Kidney (tissue), 14 donors: ENCODE measurements around the gene ACOT9. TPM values are rescaled to one million over a fixed set of nuclear protein-coding genes. Genes with fewer than 3 reads are reported as not detected.
A peak's percentile ranks its signal among the peaks of the same experiment; 100 is the strongest.
"Not testable (repeated sequence)": the region's sequence is repeated elsewhere in the genome, so short reads cannot be mapped to it uniquely, and the experiment has no call there.

Experiments
- DNase-seq, 5 donors: peaks; one replicate each; pipeline ENCODE4 v3.0.0-alpha.2; 2013 to 2020
- FAIRE-seq: peaks from 2 replicates; lab custom pipeline; 2012; peaks lifted over from hg19 to GRCh38; lab: Jason Lieb, UNC
- H3K27ac ChIP-seq, 2 donors: one replicate each; pipeline ENCODE4 v1.7.0; 2013; ENCODE audit warnings: low read depth in 2 of 2, low read length in 2 of 2, inconsistent platforms in 1 of 2
- H3K27me3 ChIP-seq: one replicate; pipeline ENCODE4 v1.7.1; 2013; ENCODE audit warnings: low read length, inconsistent platforms; ENCODE audit not compliant: control insufficient read depth, insufficient read depth
- H3K36me3 ChIP-seq, 3 donors: one replicate each; pipeline versions ENCODE4 v1.7.0 to v1.7.1; 2013; ENCODE audit warnings: low read length in 3 of 3, control low read depth in 1 of 3, inconsistent platforms in 1 of 3; ENCODE audit not compliant: insufficient read depth in 3 of 3, control insufficient read depth in 2 of 3
- H3K4me1 ChIP-seq, 3 donors: one replicate each; pipeline versions ENCODE4 v1.7.0 to v1.7.1; 2013; ENCODE audit warnings: low read length in 3 of 3, inconsistent platforms in 1 of 3, low read depth in 1 of 3; ENCODE audit not compliant: control insufficient read depth in 2 of 3, insufficient read depth in 2 of 3
- H3K4me3 ChIP-seq, 3 donors: one replicate each; pipeline versions ENCODE4 v1.7.0 to v1.8.1; 2013; ENCODE audit warnings: low read length in 3 of 3, control low read depth in 1 of 3, inconsistent platforms in 1 of 3
- H3K9ac ChIP-seq, 3 donors: one replicate each; pipeline versions ENCODE4 v1.7.0 to v1.7.1; 2013; ENCODE audit warnings: low read length in 3 of 3, control low read depth in 1 of 3, inconsistent platforms in 1 of 3
- H3K9me3 ChIP-seq, 3 donors: one replicate each; pipeline versions ENCODE4 v1.7.0 to v1.7.1; 2013; ENCODE audit warnings: low read length in 3 of 3, control low read depth in 1 of 3, inconsistent platforms in 1 of 3; ENCODE audit not compliant: control insufficient read depth in 2 of 3, insufficient read depth in 1 of 3
- intact Hi-C: fragments of 100-400 bp; cut with DNase I; formaldehyde crosslinking; loops from one replicate; pipeline ENCODE4 v1.11.1; 2022
- polyA plus RNA-seq: library from polyadenylated mRNA; stranded (reverse); fragments of 350-450 nt; fragmentation: Illumina TruSeq; extraction: RNeasy Lipid Tissue Mini Kit (QIAGEN cat#74804); gene quantifications from one replicate; pipeline ENCODE4 v1.2.3, GENCODE V29; 2014; ENCODE audit warnings: low read depth, low replicate concordance; ENCODE audit not compliant: insufficient read depth
- total RNA-seq: library from RNA; stranded (reverse); fragmentation: NEBNext Ultra II Directional; extraction: Animal tissue kit (Norgen Biotek cat#: 25700); gene quantifications from one replicate; pipeline ENCODE4 v1.2.1, GENCODE V29; 2021
- TF ChIP-seq, protein P1 (sequence below): IDR thresholded peaks from 3 replicates; pipeline ENCODE4 v1.5.1; 2012; ENCODE audit warnings: mild to moderate bottlenecking, moderate library complexity, borderline replicate concordance; ENCODE audit not compliant: insufficient read depth; ENCODE audit errors: extremely low read depth
- donor health status: control.
- donor health status: control.
- donor health status: control.
- donor health status: control.
- donor health status: control.
- donor health status: DM: yes; HTN: yes; CAD: no.
- donor health status: Normal renal cell carcinoma (clear cell type).

ACOT9 gene
- total and polyA plus RNA-seq, 2 donors from 2014 or later, result 24.9 to 42.7 TPM

DNA sequence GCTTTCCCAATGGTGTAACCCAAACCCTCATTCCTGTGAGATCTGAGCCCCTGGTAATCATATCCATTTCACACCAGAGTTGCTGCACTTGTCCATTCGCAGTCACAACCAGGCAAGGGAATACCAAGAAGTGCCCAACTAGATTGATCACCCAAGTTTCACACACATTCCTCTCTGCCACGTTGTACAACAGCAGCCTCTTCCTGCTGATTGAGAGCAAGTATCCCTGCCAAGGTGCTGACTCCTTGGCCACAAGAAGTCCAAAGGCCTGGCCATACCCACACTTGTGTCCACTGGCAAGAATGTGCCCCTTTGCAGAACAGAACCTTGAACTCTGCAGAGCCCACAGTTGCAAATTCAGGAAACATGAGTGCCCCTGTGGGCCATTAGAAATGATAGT is 6.5 kb upstream of the ACOT9 start:
- FAIRE-seq (no peak), DNase-seq (no peak)
- Histone ChIP-seq H3K4me3 (no peak overlapping the region), H3K27ac (peak overlapping the region in 1 of 2 donors; percentile 9), H3K36me3 (no peaks in the 10 kb centered on the region), H3K9me3 (no peaks in the 10 kb centered on the region), H3K9ac (no peak overlapping the region), H3K4me1 (no peaks in the 10 kb centered on the region), H3K27me3 (no peaks in the 10 kb centered on the region)
- intact Hi-C loops, result no loop called here
- TF ChIP-seq, protein P1, sequence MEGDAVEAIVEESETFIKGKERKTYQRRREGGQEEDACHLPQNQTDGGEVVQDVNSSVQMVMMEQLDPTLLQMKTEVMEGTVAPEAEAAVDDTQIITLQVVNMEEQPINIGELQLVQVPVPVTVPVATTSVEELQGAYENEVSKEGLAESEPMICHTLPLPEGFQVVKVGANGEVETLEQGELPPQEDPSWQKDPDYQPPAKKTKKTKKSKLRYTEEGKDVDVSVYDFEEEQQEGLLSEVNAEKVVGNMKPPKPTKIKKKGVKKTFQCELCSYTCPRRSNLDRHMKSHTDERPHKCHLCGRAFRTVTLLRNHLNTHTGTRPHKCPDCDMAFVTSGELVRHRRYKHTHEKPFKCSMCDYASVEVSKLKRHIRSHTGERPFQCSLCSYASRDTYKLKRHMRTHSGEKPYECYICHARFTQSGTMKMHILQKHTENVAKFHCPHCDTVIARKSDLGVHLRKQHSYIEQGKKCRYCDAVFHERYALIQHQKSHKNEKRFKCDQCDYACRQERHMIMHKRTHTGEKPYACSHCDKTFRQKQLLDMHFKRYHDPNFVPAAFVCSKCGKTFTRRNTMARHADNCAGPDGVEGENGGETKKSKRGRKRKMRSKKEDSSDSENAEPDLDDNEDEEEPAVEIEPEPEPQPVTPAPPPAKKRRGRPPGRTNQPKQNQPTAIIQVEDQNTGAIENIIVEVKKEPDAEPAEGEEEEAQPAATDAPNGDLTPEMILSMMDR, result no peak

DNA sequence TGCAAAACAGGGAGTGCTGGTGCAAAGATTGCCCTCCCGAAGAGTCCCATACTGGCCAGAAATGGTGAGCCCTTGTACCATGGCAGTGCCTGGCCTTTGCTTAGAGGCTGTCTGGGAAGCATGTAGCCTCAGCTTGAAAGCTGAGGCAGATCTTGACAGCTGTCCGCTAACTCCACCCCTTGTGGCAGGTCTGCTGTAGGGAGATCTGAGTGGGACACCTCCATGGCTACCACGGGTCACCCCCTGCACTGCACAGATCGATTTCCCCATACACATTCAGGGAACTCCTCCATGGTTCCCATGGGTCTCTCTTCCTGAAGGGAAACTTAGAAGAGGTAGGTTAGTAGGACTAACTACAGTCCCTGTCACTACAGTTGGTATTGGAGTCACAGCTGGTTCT is 6.1 kb upstream of the ACOT9 start:
- DNase-seq (peak in 1 of 5 donors; percentile 18), FAIRE-seq (no peak)
- Histone ChIP-seq H3K4me1 (no peaks in the 10 kb centered on the region), H3K9me3 (no peaks in the 10 kb centered on the region), H3K4me3 (no peak overlapping the region), H3K27ac (peak overlapping the region in 1 of 2 donors; percentile 9), H3K9ac (no peak overlapping the region), H3K36me3 (no peaks in the 10 kb centered on the region), H3K27me3 (no peaks in the 10 kb centered on the region)
- intact Hi-C loops, result no loop called here
- TF ChIP-seq, protein P1, result no peak

DNA sequence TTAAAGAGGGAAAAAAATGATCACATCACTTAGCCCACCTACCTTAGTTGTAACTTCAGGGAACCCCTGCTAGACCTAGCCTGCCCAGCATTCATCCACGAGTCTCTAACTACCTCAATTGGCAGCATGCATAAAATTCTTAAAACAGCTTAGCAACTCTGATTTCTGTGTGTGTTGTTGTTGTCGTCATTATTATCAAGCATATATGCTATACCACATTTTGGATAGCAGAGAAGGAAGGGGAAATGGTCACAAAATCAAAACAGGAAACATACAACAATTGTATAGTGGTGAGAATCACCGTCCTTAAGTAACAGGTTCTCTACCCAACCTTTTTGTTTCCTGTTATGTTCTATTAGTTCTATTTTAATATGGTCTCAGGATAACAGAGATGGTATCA is 2.7 kb upstream of the ACOT9 start:
- intact Hi-C loops, result no loop called here
- FAIRE-seq, result no peak
- no peak for DNase-seq

DNA sequence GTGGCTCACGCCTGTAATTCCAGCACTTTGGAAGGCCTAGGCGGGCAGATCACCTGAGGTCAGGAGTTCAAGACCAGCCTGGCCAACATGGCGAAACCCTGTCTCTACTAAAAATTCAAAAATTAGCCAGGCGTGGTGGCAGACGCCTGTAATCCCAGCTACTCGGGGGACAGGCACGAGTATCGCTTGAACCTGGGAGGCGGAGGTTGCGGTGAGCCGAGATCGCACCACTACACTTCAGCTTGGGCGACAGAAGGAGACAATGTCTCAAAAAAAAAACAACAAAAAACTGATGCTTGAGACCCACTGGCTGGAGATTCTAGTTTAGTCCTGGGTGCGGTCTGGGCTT is 521 bp upstream of the ACOT9 start:
- H3K9ac ChIP-seq, H3K4me1 ChIP-seq, intact Hi-C loops, H3K27me3 ChIP-seq, FAIRE-seq, H3K36me3 ChIP-seq, DNase-seq, H3K9me3 ChIP-seq: not testable (repeated sequence)
- H3K27ac ChIP-seq, result peak overlapping the region in 1 of 2 donors; percentile 88
- peak overlapping the region in 2 of 3 donors; percentile 44 to 78 for H3K4me3 ChIP-seq

More for the DNA sequence above, 2.7 kb upstream of the ACOT9 start:
- H3K9ac ChIP-seq, result no peak overlapping the region
- no peak overlapping the region for H3K27ac ChIP-seq
- no peak overlapping the region for H3K4me3 ChIP-seq
- TF ChIP-seq, protein P1, result no peak
- no peaks in the 10 kb centered on the region for H3K9me3 ChIP-seq
- no peaks in the 10 kb centered on the region for H3K4me1 ChIP-seq
- no peaks in the 10 kb centered on the region for H3K27me3 ChIP-seq
- H3K36me3 ChIP-seq, result no peaks in the 10 kb centered on the region
